Measurements from ENCODE around the gene UFL1.
A peak's percentile ranks its signal among the peaks of the same experiment; 100 is the strongest.
"Not testable (repeated sequence)": the region's sequence is repeated elsewhere in the genome, so short reads cannot be mapped to it uniquely, and the experiment has no call there.

UFL1 gene

DNA sequence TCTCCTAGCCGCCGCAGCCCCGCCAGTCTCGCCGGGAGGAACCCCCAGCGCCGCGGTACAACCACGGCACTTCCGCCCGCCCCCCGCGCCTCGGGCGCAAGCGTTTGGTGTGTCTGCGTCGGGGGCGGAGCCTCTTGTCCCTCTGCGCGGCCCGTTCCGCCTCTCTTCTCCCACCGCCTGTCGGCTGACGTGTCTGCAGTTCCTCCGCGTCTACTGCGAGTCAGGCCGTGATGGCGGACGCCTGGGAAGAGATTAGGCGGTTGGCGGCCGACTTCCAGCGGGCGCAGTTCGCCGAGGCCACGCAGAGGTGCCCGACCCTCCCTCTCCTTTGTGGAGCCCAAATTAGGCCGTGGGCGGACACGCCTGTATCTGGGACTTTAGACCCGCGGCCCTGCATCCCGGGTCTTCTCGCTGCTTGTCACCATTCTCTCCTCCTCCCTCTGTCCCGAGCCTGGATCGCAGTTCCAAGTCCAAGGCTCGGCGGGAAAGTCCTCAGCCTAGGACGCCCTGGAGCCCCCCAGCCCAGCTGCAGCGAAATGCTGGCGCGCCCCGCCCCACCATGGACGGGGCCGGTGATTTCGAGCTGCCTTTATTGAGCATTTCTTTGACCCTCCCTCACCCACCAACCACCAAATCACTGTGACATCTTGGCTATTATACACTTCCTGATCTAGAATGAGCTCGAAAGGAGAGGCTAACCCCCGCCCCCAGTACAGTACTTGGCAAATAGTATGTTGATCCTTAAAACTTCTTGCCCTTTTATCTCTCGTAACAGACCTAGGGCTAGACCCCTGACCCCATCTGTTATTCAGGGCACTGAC is at the start of gene UFL1:
Gene UFL1 (plus strand): TSS at position 163 of the 821 bp plus-strand sequence. CDS start 68 bp downstream, at position 231.
- DNase-seq, result peak; percentile 93

GRCh38 chr6:96472291-96472690 is 49.3 kb upstream of the UFL1 start:
- not testable (repeated sequence) for DNase-seq

DNA sequence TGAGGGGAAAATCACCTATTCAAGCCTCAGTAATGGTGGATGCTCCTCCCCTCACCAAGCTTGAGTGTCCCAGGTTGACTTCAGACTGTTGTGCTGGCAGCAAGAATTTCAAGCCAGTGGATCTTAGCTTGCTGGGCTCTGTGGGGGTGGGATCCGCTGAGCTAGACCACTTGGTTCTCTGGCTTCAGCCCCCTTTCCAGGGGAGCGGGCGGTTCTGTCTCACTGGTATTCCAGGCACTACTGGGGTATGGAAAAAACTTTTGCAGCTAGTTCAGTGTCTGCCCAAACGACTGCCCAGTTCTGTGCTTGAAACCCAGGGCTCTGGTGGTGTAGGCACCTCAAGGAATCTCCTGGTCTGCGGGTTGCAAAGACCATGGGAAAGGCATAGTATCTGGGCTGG is 42.9 kb upstream of the UFL1 start:
- DNase-seq, result no peak

DNA sequence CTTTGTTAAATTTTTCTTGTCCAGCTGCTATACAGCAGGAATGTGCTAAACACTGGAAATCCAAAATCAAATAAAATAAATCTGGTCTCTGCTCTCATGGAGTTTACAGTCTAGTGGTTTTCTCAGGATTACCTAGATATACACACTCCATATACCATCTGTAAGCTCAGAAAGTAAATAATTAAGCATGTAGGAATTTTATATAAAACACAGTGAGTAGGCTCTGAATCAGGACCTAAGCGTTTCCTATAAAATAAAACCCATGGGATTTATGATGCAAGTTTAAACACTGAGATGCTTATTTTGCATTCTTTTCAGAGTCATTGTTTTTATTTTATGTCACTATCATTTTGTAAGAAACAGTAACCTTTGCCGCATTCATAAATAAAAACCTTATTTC is 29.7 kb upstream of the UFL1 start:
- DNase-seq, result no peak

- DNase-seq, result no peak
Observed at GRCh38 chr6:96499781-96500180, 21.8 kb upstream of the UFL1 start.

GRCh38 chr6:96502915-96503314 is 18.7 kb upstream of the UFL1 start:
- no peak for DNase-seq

DNA sequence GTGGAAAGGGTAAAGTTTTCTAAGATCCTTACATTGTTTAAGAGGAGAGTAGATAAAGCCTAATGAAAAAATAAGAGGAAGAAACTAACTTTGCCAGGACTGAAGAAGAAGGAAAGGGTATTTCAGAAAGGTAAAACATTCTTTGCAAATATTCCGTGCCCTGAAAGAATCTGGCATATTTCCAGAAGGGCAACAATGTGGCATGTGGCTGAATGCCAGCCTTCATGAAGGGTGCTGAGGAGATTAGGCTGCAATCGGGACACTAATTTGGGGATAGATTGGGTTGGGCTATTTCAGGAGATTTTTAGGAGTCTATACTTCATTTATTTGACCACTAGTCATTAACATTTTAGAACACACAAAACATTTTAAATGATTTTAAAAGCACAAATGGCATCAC is 16.2 kb upstream of the UFL1 start:
- peak; percentile 27 for DNase-seq

DNA sequence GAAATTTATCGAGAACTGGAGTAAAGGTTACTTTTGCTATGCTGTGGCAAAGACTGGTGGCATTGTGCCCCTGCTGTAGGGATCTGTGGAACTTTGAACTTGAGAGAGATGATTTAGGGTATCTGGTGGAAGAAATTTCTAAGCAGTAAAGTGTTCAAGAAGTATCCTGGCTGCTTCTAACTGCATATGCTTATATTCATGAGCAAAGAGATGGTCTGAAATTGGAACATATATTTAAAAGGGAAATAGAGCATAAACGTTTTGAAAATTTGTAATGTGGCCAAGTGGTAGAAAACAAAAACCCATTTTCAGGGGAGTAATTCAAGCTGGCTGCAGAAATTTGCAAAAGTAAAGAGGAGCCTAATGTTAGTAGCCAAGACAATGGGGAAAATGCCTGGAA is 12.3 kb upstream of the UFL1 start:
- DNase-seq, result no peak

DNA sequence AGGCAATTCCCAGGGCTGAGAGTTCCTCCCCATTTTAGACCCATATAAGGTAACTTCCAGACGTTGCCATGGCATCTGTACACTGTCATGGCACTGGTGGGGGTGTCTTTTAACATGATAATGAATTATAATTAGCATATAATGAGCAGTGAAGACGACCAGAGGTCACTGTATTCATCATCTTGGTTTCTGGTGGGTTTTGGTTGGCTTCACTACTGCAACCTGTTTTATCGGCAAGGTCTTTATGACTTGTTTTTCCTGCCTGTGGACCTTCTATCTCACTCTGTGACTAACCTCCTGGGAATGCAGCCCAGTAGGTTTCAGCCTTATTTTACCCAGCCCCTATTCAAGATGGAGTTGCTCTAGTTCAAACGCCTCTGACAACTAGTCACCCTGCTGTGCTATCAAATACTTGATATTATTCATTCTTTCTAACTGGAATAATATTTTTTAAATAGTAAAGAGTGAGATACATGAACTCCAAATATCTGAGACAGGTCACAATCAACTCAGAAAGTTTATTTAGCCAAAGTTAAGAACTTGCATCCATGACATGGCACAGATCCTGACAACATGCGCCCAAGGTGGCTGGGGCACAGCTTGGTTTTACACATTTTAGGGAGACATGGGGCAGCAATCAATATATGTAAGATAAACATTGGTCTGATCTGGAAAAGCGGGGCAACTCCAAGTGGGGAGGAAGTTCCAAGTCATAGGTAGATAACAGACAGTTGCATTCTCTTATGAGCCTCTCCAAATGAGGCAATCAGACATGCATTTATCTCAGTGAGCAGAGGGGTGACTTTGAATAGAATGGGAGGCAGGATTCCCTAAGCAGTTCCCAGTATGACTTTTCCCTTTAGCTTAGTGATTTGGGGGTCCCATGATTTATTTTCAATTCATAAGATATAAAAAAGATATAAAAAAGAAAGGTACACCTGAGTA is 1.2 kb upstream of the UFL1 start:
- DNase-seq, result no peak

GRCh38 chr6:96521306-96521643 is 331 bp upstream of the UFL1 start:
- no peak for DNase-seq

GRCh38 chr6:96522465-96523009 is 931 bp downstream of the UFL1 start:
- no peak for DNase-seq

- DNase-seq, result no peak
Observed at GRCh38 chr6:96528193-96528592, 6.6 kb downstream of the UFL1 start.

- DNase-seq, result no peak
Observed at GRCh38 chr6:96532399-96532798, 10.8 kb downstream of the UFL1 start.

DNA sequence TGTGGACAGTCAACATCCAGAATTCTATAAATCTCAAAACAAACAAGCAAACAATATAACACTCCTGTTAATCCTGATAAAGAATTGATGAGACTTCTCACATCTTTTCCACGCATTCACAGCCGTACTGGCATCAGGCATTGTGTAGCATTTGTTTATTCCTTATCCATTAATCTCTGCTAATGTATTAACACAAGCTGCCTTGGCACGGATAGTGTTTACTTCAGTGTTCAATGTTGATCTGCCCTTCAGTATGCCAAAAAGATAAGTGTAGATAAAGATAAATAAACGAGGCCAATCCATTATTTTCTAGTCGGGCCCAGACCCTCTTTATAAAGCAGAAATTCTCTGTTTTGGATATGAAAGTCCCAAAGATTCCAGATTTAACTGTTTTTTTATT is 16.1 kb downstream of the UFL1 start:
- no peak for DNase-seq

DNA sequence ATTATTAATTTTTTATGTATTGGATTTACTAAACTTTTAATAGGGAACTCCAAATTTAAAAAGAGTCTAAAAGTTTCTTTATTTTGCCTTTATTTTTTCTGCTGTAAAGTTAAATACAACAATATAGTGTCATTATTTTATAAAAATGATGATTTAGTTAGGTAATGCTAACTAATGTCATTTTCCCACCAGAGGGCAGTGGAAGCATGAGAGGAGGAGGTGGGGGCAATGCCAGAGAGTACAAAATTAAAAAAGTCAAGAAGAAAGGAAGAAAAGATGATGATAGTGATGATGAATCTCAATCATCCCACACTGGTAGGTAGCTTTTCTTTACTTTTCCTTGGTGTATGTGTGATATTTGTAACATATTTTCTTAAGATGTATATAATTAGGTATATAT is 21.1 kb downstream of the UFL1 start:
- DNase-seq, result no peak

GRCh38 chr6:96545882-96546281 is 24.3 kb downstream of the UFL1 start:
- no peak for DNase-seq

GRCh38 chr6:96547654-96548053 is 26.0 kb downstream of the UFL1 start:
- DNase-seq, result no peak

- no peak for DNase-seq
Observed at GRCh38 chr6:96554558-96554957, 33.0 kb downstream of the UFL1 start.

GRCh38 chr6:96559740-96560139 is 38.1 kb downstream of the UFL1 start:
- DNase-seq, result not testable (repeated sequence)

- DNase-seq, result no peak
Observed at GRCh38 chr6:96562886-96563285, 41.3 kb downstream of the UFL1 start, which contains the start of gene FHL5. FHL5 (plus strand) TSS chr6:96563128; CDS start chr6:96603614, 40,486 bp downstream.

DNA sequence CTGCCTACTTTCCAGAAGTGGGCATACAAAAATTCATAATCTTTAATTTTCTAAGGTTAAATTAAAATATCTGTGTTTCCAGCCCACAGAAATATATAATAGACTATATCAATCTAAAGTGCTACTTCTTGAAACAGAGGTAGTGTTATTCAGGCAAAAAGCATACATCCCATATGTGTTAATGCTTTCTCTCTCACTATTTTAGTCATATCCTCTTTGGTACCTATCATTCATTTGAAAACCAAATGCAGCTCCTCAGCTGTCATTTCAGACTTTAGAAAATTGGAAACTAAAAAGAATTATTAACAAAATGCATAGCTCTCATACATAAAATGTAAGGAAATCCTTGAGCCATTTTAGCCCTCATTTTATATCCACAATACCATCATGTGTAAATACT is 42.2 kb downstream of the UFL1 start:
- no peak for DNase-seq

DNA sequence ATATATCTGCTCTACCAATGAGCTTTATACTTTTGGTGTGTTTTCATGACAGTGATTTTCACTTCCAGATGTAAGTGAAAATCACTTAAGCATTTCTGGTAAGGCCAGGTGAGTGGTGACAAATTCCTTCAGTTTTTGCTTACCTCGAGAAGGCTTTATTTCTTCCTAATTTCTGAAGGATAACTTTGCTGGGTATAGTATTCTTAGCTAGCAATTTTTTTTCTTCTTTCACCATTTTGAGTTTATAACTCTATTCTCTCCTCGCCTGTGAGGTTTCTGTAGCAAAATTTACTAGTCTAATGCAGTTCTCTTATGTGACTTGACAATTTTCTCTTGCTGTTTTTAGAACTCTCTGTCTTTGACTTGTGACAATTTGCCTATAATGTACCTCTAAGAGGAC is 48.4 kb downstream of the UFL1 start:
- no peak for DNase-seq

DNA sequence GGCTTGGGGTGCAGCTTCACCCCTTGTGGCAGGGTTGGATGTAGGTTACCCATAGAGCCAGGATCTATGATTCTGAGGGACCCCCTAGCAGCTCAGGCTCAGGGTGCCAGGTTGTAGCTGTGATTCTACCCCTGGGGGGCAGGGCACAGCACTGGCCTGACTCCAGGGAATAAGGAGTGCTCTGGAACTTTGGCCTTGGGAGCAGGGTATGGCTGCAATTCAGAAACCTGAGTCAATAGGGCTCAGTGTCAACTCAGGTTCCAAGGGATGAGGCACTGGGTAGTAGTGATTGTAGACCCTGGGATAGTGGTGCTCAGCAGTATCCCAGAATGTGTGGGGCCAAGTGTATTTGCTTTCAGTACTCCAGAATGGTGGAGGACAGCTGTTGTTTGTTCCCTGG is 49.9 kb downstream of the UFL1 start:
- DNase-seq, result no peak

DNA sequence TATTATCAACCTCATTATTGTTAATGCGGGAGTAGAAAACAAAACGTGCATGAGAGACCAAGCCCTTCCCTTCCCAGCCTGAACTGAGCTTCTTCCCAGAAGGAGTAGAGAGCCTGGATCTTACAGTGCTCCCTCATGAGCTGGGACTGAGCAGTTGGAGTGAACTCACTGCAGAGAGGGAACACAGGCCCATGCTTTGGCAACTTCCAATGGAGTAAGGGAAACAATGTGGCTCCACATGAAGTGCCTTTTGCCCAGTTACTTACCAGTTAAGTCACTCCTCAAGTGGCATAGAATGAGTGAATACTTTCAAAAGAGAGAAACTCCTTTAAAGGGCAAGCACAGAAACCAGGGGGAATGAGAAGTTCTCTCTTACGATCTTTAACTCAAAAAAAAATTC is 53.8 kb downstream of the UFL1 start:
- DNase-seq, result no peak

Data from NCI-H1105 (cell line).